ES-I3 (cell line): ENCODE measurements around the gene LPIN2.
"Not testable (repeated sequence)": the region's sequence is repeated elsewhere in the genome, so short reads cannot be mapped to it uniquely, and the experiment has no call there.

Experiments
- H3K36me3 ChIP-seq: 2 replicates; pipeline ENCODE4 v1.6.1; 2013; ENCODE audit warnings: mild to moderate bottlenecking, low read length, control low read depth, moderate library complexity; ENCODE audit not compliant: insufficient read depth
- H3K4me1 ChIP-seq: 2 replicates; pipeline ENCODE4 v1.6.1; 2013; ENCODE audit warnings: mild to moderate bottlenecking, control low read depth, low read length; ENCODE audit not compliant: insufficient read depth
- H3K9ac ChIP-seq: 2 replicates; pipeline ENCODE4 v1.6.1; 2013; ENCODE audit warnings: low read depth, mild to moderate bottlenecking, low read length, moderate library complexity
- H3K9me3 ChIP-seq: 2 replicates; pipeline ENCODE4 v1.6.1; 2013; ENCODE audit warnings: mild to moderate bottlenecking, low read length, moderate library complexity; ENCODE audit not compliant: control insufficient read depth, insufficient read depth

LPIN2 gene

DNA sequence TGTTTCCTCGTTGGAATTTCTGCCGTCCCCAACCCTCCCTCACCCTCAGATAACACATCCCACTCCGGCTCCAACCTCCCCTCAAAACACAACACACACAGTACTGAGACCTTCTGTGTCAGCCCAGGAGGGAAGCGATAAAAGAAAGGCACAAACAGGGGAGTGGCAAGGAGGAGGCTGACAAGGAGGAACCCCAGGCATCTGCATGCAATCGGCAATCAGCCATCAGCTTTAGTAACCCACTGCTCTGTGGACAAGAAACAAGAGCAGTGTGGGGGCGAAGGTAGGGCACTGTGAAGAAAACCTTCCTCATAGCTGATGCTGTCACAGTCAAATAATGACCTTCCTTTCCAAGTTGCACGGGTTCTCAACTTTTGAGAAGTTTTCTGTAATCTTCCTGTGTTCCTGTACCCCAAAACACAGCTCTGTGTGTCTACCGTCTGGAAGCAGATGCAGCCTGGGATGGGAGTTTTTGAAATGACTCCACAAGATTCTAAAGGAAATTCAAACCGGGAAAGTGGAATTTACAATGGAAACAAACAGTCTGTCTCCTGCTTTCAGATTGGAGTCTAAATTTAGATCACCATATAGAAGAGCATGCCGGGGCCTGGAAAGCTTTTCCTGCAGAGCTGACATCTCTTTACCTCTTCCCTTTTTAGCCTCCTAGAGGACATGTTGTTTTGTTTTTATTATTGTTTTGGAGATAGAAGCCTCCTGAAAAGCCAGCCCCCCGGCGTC lies 16.4 kb upstream of the LPIN2 start:
- Histone ChIP-seq H3K9ac (no peak overlapping the region), H3K4me1 (peaks cover 8% of the 10 kb centered on the region; the same call in 1 of the 2 replicates), H3K36me3 (no peaks in the 10 kb centered on the region), H3K9me3 (no peaks in the 10 kb centered on the region)

DNA sequence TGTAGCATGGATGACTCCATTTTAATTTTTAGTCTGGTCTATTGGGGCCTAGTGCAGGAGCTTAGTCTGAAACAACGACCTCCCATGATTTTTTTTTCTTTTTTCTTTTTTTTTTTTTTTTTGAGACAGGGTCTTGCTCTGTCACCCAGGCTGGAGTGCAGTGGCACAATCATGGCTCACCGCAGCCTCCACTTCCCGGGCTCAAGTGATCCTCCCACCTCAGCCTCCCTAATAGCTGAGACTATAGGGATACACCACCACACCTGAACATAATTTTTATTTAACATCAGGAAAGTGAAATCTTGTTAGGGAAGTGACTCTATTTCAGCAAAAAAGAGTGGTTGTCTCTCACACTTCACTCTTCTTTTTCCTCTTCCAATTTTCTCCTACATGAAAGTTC lies 15.2 kb upstream of the LPIN2 start:
- not testable (repeated sequence) for H3K9ac ChIP-seq, H3K36me3 ChIP-seq, H3K9me3 ChIP-seq, H3K4me1 ChIP-seq

DNA sequence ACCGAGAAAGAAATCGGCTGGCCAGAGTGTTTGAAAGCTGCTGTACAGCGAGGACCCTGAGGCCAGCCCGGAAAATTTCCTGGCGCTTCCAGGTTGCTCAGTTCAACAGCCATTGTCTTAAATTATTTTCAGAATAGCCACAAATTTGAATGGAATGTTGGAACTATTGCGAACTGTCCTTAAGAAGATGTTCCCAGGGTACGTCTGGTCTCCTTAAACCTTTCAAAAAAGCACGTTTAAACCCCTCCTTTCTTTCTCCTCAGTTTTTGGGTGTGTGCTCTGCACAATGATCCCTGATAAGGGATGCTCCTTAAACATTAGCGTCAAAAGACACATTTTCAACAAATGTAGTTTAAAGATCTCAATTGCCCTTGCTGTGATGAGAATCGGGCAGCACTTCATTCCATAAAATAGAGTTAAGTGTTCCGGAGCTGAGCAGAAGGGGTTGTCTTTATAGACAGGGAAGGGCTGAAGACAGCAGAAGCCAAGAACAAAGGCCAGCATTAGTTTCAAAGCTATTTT lies 14.5 kb upstream of the LPIN2 start:
- Histone ChIP-seq H3K9me3 (no peaks in the 10 kb centered on the region), H3K36me3 (no peaks in the 10 kb centered on the region), H3K4me1 (peaks cover 8% of the 10 kb centered on the region; the same call in 1 of the 2 replicates), H3K9ac (no peak overlapping the region)

DNA sequence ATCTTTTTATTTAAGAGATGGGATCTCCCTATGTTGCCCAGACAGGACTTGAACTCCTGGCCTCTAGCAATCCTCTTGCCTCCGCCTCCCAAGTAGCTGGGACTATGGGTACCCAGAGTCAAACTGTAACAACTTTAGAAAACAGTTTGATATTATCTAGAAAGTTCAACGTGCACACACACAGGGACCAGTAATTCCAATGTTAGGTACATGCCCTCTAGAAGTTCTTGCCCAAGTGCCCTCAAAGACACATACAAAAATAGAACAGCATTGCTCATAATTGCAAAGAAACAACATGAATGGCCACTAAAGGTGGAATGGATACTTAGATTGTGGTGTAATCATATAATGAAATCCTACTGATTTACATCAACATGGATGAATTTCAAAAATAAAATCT lies 12.6 kb upstream of the LPIN2 start:
- H3K9me3 ChIP-seq: no peaks in the 10 kb centered on the region
- peaks cover 8% of the 10 kb centered on the region; the same call in 1 of the 2 replicates for H3K4me1 ChIP-seq
- no peak overlapping the region for H3K9ac ChIP-seq
- H3K36me3 ChIP-seq: no peaks in the 10 kb centered on the region

DNA sequence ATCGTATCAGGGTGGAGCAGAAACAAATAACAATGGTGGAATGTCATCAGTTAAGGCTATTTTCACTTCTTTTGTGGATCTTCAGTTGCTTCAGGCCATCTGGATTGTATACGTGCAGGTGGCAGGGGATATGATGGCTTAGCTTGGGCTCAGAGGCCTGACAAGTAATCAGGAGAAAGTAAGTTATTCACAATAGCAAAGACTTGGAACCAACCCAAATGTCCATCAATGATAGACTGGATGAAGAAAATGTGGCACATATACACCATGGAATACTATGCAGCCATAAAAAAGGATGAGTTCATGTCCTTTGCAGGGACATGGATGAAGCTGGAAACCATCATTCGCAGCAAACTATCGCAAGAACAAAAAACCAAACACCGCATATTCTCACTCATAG lies 10.7 kb upstream of the LPIN2 start:
- not testable (repeated sequence) for H3K9ac ChIP-seq, H3K4me1 ChIP-seq, H3K9me3 ChIP-seq, H3K36me3 ChIP-seq

DNA sequence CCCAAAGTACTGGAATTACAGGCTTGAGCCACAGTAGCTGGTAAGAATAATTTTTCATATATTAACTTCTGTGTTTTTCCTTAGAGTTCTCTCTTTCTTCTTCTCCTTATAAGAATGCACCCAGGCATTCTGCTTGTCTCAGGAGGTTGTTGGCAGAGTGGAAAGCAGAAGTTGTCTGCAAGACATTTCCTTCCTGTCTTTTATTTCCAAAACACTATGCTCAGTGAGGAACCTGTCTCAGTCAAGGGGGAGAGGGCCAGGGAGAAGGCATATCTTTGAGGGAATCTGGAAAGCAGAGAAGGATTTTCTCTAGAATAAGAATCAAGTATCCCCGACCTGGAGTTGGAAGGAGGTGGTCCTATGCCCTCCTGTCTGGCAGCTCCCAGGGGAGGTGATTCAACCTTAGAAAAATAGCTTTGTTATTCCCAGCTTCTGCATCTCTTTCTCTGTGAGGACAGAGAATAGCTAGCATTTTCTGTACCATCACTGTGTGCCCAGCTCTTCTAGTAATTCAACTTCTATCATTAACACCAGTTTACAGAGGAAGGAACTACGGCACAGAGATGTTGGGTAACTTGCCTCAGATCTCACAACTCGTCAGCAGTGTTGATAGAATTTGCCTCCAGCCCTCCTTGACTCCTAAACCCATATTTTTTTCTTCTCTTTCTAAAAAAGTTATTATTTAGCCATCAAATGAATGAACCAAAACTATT lies 3.8 kb upstream of the LPIN2 start:
- Histone ChIP-seq H3K9ac (no peak overlapping the region), H3K36me3 (no peaks in the 10 kb centered on the region), H3K9me3 (no peaks in the 10 kb centered on the region), H3K4me1 (peaks cover 13% of the 10 kb centered on the region; the same call in 1 of the 2 replicates)

DNA sequence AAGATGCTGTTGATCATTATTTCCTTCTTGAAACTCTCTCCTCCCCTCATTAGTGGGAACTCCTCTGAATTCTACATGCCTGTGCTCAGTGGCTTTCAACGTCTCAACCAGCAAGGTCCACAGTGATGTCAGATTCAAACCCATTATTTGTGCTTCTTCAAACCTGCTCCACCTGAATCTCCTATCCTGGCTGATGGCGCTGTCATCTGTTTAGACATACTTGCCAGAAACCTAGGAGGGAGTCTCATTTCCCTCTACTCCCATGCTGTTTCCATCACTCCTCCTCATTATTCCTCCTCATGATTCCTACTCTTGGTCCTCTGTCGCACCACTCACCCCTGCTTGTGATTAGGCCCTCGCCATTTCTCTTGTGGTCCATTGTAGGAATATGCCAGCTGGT lies 2.9 kb upstream of the LPIN2 start:
- Histone ChIP-seq H3K9ac (no peak overlapping the region), H3K36me3 (no peaks in the 10 kb centered on the region), H3K9me3 (no peaks in the 10 kb centered on the region), H3K4me1 (peaks cover 13% of the 10 kb centered on the region; the same call in 1 of the 2 replicates)

DNA sequence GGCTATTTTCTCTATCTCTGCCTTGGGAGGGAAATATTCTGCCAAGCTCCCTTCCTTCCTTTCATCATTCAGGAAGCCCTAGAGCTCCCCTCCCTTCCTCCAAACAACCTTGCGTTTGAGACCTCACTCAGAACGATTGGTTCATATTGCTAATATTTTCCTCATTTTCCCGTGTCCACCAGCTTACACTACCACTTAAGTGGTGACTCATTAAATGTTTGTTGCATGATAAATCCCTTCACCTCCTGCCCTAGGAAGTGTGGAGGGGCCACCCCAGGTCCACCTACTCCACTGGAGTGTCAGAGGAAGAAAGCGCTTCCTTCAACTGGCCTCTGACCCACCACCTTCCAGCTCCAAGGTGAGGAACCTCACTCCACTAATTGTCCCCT lies 2.3 kb upstream of the LPIN2 start:
- peaks cover 13% of the 10 kb centered on the region; the same call in 1 of the 2 replicates for H3K4me1 ChIP-seq
- no peaks in the 10 kb centered on the region for H3K36me3 ChIP-seq
- H3K9me3 ChIP-seq: no peaks in the 10 kb centered on the region
- H3K9ac ChIP-seq: no peak overlapping the region

DNA sequence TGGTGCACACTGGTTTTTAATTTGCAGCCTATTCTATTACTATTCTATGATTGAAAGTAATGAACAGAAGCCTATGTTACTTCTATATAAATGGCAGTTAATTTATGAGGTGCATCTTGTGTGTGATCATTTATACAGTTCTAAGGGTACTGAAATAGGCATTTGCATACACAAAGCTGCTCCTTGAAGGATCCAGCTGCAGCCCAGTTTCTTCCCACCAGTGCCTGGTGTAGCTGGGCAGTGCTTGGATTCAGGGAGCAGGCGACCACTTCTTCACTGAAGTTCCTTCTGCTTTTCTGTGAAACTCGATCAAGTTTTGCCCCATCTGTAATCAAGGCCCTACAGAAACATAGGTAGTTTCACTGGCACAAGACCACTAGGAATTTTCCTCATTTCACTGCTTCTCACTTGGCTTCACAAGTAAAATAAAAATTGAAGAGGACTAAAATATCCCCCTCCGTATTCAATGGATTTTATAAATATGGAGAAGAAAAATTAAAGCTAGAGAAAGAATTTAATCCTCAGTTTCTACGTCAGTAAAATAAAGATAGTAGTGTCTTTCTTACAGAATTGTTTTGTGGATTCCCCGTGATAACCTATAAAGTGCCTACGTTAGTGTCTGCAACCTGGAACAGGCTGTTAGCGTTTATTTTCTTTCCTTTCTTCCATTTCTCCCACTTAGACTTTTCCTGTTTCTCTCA lies 1.7 kb upstream of the LPIN2 start:
- Histone ChIP-seq H3K9ac (no peak overlapping the region), H3K9me3 (no peaks in the 10 kb centered on the region), H3K36me3 (no peaks in the 10 kb centered on the region), H3K4me1 (peaks cover 13% of the 10 kb centered on the region; the same call in 1 of the 2 replicates)

DNA sequence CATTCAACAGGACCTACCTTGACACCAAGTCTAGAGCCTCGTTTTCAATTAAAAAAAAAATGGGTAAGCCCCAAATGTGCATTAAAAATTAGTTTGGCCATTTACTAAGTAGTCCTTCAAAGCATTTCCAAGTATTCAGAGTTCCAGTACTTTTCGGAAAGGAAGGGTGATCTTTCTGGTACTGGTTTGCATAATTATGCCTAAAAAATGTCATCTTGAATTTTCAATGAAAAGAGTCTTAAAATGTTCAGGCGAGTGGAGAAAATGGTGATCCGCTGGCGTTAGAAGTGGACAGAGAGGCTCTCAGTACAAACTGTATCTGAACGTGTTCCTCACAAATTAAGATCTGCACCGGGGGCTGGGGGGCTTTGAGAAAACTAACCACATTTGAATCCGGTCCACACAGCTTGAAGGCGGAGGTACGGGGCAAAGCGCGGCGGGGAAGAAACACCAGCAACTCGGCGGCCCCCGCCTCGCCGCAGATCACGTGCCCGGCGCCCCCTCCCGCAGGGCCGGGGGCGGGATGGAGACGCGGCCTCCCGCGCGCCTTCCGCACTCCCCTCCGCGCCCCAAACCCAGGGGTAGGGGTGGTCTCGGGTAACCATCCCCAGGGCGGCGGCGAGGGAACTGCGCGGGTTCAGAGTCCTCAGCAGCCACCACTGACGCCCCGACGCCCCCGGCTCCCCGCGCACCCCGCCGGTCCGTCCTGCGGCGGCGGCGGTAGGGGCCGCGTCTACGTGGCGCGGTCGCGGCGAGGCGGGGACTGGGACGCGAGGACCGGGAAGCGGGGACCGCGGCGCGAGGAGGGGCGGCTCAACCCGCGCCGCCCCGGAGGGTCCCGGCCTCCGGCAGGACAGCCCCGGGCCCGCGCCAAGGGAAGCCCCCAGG lies 564 bp downstream of the LPIN2 start:
- peak overlapping the region; percentile 82 for H3K9ac ChIP-seq
- no peaks in the 10 kb centered on the region for H3K36me3 ChIP-seq
- peaks cover 13% of the 10 kb centered on the region; the same call in 1 of the 2 replicates for H3K4me1 ChIP-seq
- H3K9me3 ChIP-seq: no peaks in the 10 kb centered on the region

DNA sequence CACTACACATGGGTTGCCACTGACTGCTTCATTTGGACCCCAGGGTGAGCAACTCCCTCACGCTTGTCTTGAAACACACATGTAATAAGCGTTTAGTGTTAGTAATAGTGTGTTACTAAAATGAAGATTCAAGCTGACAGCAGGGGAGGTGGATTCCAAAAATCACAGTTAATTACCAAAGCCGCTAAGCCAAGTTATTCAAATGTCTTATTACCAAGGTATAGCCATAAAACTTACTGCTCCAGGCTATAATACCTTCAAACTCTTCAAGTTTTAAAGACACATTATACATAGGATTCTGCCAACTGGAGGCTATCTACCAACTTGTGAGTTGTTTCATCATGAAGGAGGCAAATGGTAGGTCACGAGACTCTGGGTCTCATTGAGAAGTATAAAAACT lies 2.9 kb downstream of the LPIN2 start:
- Histone ChIP-seq H3K4me1 (peaks cover 4% of the 10 kb centered on the region; the same call in 1 of the 2 replicates), H3K9ac (no peak overlapping the region), H3K9me3 (no peaks in the 10 kb centered on the region)

DNA sequence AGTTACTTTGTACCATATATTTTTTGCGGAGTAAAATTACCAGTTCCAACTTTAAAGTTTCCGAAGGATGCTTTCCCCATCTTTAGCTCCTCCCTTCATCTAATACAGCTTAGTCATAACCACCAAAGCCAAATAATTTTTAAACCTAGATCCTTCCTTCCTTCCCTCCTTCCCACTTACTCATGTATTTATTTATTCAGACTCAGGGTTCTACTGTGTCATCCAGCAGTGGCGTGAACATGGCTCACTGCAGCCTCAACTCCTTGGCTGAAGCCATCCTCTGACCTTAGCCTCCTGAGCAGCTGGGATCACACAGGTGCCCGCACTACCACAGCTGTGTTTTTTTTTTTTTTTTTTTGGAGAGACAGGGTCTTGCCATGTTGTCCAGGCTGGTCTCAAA lies 4.4 kb downstream of the LPIN2 start:
- Histone ChIP-seq H3K36me3 (no peaks in the 10 kb centered on the region), H3K4me1 (no peaks in the 10 kb centered on the region), H3K9ac (no peak overlapping the region), H3K9me3 (peaks cover 6% of the 10 kb centered on the region)

More for the DNA sequence above, 2.9 kb downstream of the LPIN2 start:
- no peaks in the 10 kb centered on the region for H3K36me3 ChIP-seq

DNA sequence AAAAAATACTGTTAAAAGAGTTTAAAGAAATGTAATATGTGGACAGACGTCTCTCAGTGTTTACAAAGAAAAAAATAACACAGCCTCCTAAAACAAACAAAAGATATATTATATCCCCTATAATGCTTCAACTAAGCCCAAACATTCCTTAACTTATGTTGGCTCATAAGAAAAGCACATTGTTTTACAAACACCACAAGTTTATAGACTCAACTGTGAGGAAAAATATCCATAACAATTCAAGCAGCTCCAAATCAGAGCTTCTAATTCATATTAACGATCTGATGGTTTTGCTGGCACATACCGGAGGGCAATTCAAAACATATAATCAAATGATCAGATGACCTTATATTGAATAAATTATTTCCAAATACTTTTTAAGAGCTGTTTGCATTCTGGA lies 5.5 kb downstream of the LPIN2 start:
- no peak overlapping the region for H3K9ac ChIP-seq
- peaks cover 2% of the 10 kb centered on the region; the same call in 1 of the 2 replicates for H3K36me3 ChIP-seq
- no peaks in the 10 kb centered on the region for H3K4me1 ChIP-seq
- peaks cover 6% of the 10 kb centered on the region for H3K9me3 ChIP-seq

DNA sequence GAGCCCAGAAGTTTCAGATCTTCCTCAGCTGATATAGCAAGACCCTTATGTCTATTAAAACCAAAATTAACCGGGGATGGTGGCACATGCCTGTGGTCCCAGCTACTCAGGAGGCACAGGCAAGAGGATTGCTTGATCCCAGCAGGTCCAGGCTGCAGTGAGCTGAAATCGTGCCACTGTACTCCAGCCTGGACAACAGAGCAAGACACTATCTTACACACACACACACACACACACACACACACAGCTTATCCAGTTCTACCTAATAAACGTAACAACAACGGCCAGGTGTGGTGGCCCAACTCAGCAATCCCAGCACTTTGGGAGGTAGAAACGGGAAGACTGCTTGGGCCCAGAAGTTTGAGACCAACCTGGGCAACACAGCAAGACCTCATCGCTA lies 7.5 kb downstream of the LPIN2 start:
- peaks cover 6% of the 10 kb centered on the region for H3K9me3 ChIP-seq
- H3K36me3 ChIP-seq: peaks cover 2% of the 10 kb centered on the region; the same call in 1 of the 2 replicates
- no peaks in the 10 kb centered on the region for H3K4me1 ChIP-seq

More for the DNA sequence above, 7.5 kb downstream of the LPIN2 start:
- no peak overlapping the region for H3K9ac ChIP-seq
